ENCODE measurements around the gene SREK1. TPM values are rescaled to one million over a fixed set of nuclear protein-coding genes. Genes with fewer than 3 reads are reported as not detected.

SREK1 gene
- total RNA-seq, 1 donor from 2014 or later: 72.0 TPM

DNA sequence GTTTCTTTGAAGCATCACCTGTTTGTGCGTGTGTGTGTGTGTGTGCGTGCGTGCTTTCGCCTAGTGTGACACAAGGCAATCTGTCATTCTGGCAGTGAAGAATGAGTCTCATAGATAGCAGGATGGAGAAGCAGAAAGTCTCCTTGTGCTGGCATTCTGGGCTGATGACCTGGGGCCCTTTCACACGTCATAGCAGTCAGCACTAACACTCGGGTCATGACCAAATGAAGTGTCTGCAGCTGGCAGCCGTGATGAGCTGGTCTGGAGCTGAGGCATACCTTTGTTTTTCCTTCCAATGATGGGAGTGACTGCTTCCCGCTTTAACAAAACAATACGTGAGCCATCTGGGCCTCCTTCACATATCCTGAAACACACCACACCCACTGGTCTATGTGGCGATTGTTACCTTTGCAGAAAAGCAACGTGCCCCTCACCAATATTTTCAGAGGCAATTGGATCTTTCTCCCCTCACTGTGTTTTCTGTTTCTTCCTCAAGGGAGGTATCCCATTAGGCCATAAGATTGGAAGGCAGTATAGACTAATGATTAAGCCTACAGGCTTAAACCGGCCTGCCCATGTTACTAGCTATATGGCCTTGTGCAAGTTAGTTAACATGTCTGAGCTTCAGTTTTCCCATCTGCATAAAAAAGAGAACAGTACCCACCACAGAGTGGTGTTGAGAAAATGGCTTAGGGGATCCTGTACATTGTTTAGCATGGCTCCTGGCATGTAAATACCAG lies 88.8 kb downstream of the SREK1 start:
- DNase-seq (ENCODE audit: low spot score): no peak
- Mint-ChIP-seq H3K9me3 (no peaks in the 10 kb centered on the region), H3K4me3 (no peak overlapping the region), H3K36me3 (ENCODE audit: low read depth) (no peaks in the 10 kb centered on the region), H3K4me1 (ENCODE audit: low read depth) (no peaks in the 10 kb centered on the region), H3K27me3 (ENCODE audit: insufficient read depth) (peaks cover 10% of the 10 kb centered on the region), H3K27ac (no peak overlapping the region)
- intact Hi-C loops (cut with micrococcal nuclease): no loop called here

Other genes starting within 250 kb of the SREK1 start
- gene ERBIN, start 217.7 kb upstream of the SREK1 start, total RNA-seq: 29.8 and 32.9 TPM in 2 replicates

Data from activated T-helper 1 cell treated with anti-CD3 and anti-CD28 coated beads, Interleukin-12 subunit alpha, Interleukin-12 subunit beta, Interleukin-2, Interleukin-4 antibody, amounts not matched to agents 30 ng/mL and 10 ng/mL and 1 ng/mL, durations not matched to agents 14 hours and 24 hours and 36 hours (primary cell).